ENCODE results near the gene PCP2.

Gene PCP2

GRCh38 chr19:7633698-7634097 is at the start of gene PCP2:
Gene PCP2, minus strand, starts transcription at chr19:7633719. Its CDS starts 262 bp downstream, at chr19:7633457.
- DNase-seq (ENCODE audit: low read depth in 2 of 2) = no peak

DNA sequence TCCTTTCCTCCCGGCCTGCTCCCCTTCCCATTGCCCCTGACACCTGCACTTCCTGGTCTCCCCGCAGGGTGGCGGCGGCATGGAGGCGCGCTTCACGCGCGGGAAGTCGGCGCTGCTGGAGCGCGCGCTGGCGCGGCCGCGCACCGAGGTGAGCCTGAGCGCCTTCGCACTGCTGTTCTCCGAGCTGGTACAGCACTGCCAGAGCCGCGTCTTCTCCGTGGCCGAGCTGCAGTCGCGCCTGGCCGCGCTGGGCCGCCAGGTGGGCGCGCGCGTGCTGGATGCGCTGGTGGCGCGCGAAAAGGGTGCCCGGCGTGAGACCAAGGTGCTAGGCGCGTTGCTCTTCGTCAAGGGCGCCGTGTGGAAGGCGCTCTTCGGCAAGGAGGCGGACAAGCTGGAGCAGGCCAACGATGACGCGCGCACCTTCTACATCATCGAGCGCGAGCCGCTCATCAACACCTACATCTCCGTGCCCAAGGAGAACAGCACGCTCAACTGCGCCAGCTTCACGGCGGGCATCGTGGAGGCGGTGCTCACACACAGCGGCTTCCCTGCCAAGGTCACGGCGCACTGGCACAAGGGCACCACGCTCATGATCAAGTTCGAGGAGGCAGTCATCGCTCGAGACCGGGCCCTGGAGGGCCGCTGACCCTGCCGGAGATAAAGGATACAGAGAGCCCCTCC is 48.8 kb upstream of the PCP2 start:
- DNase-seq (ENCODE audit: low read depth in 2 of 2) = no peak

DNA sequence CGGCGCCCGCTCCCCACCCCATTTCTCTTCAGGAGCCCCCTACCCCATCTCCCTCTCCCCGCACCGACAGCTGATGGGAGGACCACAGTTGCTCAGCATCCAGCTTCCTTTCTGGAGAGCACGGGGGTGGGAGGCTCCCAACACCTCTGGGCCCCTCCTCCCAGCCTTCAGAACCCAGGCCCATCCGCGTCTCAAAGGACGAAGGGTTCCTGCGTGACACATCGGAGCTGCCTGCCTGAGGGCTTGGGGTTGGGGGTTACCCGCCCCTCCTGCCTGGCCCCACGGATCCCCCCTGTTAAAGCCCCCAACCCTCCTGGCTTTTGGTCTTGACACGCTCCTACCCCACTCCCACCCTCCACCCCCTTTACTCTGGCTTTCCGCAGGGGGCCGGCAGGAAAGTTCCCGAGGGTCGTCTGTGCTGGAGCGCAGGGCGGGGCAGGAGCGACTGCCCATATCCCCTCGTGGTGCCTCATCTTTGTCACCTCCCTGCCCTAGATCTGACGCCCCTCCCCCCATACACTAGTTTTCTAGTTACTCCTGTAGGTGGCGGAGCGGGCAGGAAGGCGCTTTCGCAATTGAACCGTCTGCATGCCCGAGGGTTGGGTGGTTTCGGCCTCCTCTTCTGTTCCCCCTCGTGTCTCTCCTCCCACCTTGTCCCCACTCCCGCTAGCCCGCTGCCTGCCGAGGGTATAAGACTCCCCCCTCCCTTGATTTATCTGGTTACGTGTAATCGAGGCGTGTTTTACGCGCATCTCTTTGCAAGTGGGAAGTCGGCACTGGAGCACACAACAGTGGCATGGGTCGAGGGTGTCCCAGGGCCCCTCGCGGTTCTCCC is 48.0 kb upstream of the PCP2 start:
- DNase-seq (ENCODE audit: low read depth in 2 of 2) = peak; percentile 80 to 88

DNA sequence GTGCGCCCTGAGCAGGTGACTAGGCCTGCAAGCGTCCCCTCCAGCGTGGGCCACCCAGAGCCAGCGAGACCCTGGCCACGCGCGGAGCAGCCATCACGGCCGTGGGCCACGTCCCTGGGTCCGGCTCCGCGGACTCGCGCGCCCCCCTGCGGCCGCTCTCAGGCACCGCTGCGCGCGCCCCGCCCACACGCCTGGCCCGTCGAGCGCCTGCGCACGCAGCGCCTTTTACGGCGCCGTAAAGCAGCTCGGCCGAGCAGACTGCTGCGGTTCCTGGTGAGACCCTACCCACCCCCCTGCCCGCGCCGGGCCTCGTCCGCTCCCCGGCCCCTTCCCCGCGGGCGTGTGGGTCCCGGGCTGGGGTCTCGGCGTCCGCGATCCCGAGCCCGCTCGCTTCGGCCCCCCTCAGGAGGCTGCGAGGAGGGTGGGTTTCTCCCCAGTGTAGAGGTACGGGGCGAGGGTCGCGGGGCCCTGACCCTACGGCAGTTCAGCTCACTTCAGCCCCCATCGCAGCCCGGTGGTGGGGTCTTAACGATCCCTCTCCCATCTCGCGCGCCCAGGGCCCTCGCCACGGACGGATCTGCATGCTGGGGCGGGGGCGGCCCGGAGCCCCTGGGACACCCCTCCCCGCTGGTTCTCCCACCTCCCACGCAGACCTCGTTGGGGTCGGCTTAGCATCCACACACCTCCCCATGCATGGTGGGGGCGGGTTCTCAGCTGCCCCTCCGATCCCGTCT is 47.3 kb upstream of the PCP2 start, which contains the start of gene TRAPPC5:
Gene TRAPPC5 (plus strand): TSS at position 228 of the 734 bp plus-strand sequence. CDS start 1,421 bp downstream, outside the sequence.
- DNase-seq (ENCODE audit: low read depth in 2 of 2) = peak; percentile 80

DNA sequence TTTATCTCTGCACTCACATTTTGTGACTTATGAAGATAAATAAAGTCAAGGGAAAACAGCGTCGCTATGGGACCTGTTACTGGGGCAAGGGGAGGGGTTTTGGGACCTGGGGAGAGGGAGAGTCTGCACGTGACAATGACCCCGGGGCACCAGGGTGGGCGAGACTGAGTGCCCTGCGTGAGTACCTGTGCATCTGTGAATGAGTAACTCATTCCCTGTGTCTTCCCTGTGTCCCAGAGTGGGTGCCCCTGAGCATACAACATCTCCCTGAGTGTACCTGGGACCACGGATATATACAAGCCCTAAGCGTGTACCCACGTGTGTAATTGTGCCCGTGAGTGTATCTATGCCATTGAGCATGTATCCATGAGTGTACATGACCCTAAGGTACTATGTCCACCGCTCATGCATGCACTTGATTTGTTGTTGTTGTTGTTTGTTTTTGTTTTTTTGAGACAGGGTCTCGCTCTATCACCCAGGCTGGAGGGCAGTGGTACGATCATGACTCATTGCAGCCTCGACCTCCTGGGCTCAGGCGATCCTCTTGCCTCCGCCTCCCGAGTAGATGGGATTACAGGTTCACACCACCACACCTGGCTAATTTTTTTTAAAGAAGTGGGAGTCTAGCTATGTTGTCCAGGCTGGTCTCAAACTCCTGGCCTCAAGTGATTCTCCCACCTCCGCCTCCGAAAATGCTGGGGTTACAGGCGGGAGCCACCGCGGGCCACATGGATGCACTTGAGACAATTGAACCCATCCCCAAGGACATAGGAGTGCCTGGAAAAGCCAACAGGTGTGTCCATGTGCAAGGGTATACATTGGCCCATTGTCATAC is 46.5 kb upstream of the PCP2 start:
- DNase-seq (ENCODE audit: low read depth in 2 of 2) = no peak

DNA sequence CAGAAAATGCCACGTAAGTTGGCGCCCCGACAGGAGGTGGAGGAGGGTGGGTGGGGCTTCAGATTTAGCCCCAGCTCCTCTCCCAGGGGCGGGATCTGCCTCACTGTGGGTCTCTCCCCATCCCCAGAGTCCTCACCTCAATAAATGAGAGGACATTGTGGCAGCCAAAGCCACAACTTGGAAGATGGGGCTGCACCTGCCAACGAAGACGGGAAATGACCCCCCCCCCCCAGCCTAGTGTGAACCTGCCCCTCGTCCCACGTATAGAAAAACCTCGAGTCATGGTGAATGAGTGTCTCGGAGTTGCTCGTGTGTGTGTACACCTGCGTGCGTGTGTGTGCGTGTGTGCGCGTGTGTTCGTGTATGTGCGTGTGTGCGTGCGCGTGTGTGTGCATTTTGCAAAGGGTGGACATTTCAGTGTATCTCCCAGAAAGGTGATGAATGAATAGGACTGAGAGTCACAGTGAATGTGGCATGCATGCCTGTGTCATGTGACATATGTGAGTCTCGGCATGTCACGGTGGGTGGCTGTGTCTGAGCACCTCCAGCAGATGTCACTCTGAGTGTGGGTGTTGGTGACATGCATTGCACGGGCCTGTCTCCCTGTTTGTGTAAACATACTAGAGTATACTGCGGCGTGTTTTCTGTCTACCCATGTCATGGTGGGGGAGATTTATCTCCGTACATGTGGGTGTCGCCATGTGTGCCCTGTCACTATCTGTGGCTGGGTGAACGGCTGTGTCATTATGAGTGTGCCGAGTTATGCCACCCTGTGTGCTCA is 45.6 kb upstream of the PCP2 start:
- DNase-seq (ENCODE audit: low read depth in 2 of 2) = peak; percentile 39 to 47

- no peak for DNase-seq (ENCODE audit: low read depth in 2 of 2)
Measured at GRCh38 chr19:7677669-7678311, 44.3 kb upstream of the PCP2 start.

GRCh38 chr19:7676854-7677253 is 43.3 kb upstream of the PCP2 start, which contains the start of gene MCEMP1:
Gene MCEMP1, plus strand, starts transcription at chr19:7677090. Its CDS starts 31 bp downstream, at chr19:7677121.
- DNase-seq (ENCODE audit: low read depth in 2 of 2) = no peak

- no peak for DNase-seq (ENCODE audit: low read depth in 2 of 2)
Measured at GRCh38 chr19:7676376-7676775, 42.9 kb upstream of the PCP2 start.

DNA sequence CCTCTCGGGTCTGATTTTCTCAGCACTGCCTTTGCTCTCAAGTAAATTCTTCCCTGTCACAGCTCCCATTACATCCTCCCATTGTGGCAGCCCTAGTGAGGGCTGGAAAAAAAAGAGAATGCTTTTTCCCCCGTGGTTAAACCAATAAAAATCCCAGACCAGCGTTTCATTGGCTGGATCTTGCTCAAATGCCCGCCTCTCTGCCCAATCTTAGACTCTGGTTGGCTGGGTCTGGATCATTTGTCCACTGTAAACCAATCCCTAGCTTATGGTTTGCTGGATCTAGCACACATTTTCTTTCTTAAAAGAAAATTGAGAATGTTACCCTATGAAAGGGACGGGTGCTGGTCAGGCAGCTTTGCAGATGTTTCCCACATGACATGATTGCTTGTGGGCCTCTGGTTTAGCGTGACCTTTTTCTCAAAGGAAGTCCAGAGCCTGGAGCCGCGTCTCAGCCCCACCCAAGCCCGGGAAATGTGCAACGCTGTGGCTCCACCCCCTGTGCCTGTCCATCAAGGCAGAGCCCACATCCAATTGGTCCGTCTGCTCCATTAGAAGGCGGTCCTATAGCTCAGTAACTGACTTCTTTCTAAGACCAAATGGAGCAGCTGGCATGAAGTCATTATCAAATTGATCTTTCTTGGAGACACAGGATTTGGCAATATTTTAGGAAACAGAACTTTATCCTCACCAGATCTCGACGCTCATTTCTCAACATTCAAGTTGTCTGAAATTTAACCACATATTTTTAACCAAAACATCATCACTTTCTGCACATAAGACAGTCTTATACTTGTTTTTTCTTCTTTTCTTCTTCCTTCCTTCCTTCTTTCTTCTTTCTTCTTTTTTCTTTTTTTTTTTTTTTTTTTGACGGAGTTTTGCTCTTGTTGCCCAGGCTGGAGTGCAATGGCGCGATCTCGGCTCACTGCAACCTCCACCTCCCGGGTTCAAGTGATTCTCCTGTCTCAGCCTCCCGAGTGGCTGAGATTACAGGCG is 40.8 kb upstream of the PCP2 start:
- DNase-seq (ENCODE audit: low read depth in 2 of 2) = no peak

GRCh38 chr19:7672522-7672921 is 39.0 kb upstream of the PCP2 start:
- DNase-seq (ENCODE audit: low read depth in 2 of 2) = no peak

DNA sequence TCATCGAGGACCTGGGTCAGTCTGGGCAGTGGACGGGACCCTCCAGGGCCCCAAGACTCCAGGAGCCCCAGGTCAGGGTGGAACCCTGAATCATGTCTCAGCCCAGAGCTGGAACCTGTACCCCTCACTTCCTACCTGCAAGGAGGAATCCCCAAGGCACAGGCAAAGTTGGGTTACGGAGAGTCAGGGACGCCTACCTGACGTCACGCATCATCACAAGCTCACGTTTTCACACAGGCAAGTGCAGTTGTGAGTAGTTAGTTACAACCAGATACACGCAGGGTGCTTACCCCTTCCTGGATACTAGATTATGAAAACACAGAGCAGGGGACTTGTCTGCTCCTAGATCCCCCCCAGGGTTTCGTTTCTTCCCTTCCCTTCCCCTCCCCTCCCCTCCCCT is 37.3 kb upstream of the PCP2 start:
- no peak for DNase-seq (ENCODE audit: low read depth in 2 of 2)

GRCh38 chr19:7670150-7670783 is 36.7 kb upstream of the PCP2 start:
- peak in 1 of 2 donors; percentile 19 for DNase-seq (ENCODE audit: low read depth in 2 of 2)

- no peak for DNase-seq (ENCODE audit: low read depth in 2 of 2)
Measured at GRCh38 chr19:7669641-7670040, 36.1 kb upstream of the PCP2 start.

- no peak for DNase-seq (ENCODE audit: low read depth in 2 of 2)
Measured at GRCh38 chr19:7668842-7669241, 35.3 kb upstream of the PCP2 start, which contains the start of gene RETN. Gene RETN, plus strand, starts transcription at chr19:7669049. Its CDS starts 278 bp downstream, at chr19:7669327.

DNA sequence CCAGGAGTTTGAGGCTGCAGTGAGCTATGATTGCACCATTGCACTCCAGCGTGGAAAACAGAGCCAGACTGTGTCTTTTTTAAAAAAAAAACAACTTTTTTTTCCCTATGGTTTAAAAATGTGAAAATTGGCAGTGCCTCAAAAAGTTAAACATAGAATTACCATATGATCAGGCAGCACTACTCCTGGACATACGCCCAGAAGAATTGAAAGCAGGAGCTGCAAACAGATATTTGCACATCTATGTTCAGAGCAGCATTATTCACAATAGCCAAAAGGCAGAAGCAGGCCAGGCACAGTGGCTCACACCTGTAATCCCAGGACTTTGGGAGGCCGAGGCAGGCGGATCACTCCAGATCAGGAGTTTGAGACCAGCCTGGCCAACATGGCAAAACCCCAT is 31.6 kb upstream of the PCP2 start:
- no peak for DNase-seq (ENCODE audit: low read depth in 2 of 2)

GRCh38 chr19:7663706-7664105 is 30.2 kb upstream of the PCP2 start:
- no peak for DNase-seq (ENCODE audit: low read depth in 2 of 2)

DNA sequence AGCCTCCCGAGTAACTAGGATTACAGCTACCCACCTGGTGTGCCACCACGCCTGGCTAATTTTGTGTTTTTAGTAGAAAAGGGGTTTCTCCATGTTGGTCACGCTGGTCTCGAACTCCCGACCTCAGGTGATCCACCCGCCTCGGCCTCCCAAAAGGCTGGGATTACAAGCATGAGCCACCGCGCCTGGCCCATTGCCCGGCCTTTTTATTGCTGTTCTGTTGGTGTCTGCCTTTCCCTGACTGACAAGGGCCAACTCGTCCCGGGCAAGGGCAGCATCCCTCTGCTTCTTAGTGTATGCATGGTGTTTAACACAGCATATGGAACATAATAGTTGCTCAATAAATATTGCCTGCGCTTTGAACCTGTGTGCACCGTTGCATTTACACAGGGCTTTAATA is 29.1 kb upstream of the PCP2 start:
- no peak for DNase-seq (ENCODE audit: low read depth in 2 of 2)

Measured in activated CD4-positive, alpha-beta T cell treated with anti-CD3 and anti-CD28 coated beads for 24 hours (primary cell).